GM20000 (cell line): ENCODE data around the gene ETFB.

ENCODE experiments used
- DNase-seq: peaks from one replicate; pipeline ENCODE4 v3.0.0; 2012; ENCODE audit warnings: low spot score
- TF ChIP-seq, protein P1 (sequence below): IDR thresholded peaks from 2 replicates; pipeline ENCODE4 v1.5.1; 2012; ENCODE audit warnings: mild to moderate bottlenecking, control low read depth; ENCODE audit errors: extremely low read depth, missing control alignments

Gene ETFB

DNA sequence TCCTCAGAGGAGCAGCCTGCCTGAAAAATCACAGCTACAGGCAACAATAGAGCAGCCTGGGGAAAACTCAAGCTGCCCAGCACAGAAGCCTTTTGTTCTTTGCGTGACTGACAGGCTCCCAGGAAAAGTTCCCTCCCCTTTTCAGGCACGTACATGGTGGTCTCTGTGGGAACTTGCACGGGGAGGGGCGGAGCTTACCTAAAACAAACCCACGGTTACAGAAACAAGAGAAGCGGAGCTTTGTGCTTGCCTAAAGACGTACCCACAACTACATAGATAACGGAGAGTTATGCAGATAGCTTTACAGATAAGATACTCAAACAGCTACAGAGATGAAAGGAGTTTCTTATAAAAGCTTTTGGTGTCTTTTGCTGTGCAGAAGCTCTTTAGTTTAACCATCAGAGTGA lies 11.4 kb downstream of the ETFB start:
- TF ChIP-seq, protein P1, sequence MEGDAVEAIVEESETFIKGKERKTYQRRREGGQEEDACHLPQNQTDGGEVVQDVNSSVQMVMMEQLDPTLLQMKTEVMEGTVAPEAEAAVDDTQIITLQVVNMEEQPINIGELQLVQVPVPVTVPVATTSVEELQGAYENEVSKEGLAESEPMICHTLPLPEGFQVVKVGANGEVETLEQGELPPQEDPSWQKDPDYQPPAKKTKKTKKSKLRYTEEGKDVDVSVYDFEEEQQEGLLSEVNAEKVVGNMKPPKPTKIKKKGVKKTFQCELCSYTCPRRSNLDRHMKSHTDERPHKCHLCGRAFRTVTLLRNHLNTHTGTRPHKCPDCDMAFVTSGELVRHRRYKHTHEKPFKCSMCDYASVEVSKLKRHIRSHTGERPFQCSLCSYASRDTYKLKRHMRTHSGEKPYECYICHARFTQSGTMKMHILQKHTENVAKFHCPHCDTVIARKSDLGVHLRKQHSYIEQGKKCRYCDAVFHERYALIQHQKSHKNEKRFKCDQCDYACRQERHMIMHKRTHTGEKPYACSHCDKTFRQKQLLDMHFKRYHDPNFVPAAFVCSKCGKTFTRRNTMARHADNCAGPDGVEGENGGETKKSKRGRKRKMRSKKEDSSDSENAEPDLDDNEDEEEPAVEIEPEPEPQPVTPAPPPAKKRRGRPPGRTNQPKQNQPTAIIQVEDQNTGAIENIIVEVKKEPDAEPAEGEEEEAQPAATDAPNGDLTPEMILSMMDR: no peak
- no peak for DNase-seq

DNA sequence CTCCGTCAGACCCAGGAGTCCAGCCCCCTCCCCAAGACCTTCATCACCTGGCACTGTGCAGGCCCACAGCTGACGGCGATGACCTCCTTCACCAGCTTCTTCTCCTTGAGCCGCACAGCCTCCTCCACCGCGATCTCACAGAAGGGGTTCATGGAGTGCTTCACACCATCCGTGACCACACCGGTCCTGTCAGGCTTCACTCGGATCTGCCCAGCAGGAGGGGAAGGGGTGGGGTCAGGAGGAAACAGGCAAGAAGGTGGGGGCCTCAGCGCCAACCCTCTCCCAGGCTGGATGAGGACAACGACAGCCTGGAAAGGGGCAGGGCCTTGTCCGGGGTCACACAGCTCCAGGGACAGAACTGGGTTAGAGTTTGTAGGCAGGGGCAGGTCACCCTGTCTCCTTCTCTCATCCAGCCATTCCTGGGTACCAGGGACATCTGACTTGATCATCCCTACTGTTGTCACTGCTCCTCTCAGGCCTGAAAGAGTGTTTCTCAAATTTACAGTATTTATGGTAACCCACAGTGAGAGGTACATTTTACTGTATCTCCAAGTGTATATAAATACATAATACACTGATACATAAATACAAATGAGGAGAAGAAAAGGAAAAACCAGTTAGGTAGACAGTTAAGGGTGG lies 12.0 kb downstream of the ETFB start:
- DNase-seq: no peak
- TF ChIP-seq, protein P1: no peak

DNA sequence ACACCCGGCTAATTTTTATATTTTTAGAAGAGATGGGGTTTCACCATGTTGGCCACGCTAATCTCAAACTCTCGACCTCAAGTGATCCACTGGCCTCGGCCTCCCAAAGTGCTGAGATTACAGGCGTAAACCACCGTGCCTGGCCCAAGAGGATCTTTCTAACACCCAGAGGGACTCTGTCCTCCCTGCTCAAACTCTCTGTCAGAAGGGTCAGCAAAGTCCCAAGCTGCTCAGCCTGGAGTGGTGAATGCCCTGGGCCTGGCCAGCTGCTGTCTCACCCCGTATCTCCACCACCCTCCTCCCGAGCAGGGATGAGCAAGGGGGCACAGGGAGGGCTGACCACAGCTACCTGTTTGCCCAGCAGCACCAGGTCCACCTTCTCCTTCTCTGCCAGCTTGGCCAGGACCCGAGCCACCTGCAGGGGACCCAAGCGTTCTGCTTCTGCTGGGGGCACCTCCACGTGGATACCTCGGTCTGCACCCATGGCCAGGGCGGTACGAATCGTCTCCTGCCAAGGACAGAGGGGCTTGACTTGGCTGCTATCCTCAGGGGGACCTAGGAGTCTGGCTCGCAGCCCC lies 13.3 kb downstream of the ETFB start:
- TF ChIP-seq, protein P1: no peak
- DNase-seq: no peak

DNA sequence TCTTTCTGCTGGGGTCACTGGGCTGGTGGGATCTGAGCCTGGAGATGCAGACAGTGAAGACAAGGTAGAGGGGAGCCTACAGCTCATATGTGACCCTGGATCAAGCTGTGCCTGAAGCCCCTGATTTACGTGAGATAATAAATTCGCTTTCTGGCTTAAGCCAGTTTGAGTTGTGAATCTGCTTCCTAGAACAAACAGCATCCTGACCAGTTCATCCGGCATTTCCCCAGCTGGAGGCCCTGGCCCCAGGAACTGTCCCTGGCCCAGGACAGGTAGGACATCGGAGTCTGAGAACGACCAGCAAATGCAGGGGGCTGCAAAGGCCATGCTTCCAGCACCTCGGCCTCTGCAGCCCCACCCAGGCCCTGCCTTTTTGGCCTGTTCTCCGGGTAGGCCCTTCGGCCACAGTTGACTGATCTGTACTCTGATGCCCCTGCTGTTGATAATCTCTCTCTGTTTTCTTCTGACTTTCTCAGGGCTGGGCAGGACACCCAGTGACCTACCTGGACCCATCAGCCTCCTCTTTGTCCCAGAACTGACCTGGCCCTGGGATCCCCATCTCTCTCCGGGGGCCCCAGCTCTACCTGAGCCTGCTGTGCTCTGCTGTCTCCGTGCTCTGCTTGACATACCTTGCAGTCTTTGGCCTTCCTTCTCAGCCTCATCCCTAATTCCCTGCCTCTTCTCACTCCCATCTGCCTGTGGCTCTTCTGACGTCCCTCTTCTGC lies 14.8 kb downstream of the ETFB start:
- TF ChIP-seq, protein P1: no peak
- DNase-seq: no peak

DNA sequence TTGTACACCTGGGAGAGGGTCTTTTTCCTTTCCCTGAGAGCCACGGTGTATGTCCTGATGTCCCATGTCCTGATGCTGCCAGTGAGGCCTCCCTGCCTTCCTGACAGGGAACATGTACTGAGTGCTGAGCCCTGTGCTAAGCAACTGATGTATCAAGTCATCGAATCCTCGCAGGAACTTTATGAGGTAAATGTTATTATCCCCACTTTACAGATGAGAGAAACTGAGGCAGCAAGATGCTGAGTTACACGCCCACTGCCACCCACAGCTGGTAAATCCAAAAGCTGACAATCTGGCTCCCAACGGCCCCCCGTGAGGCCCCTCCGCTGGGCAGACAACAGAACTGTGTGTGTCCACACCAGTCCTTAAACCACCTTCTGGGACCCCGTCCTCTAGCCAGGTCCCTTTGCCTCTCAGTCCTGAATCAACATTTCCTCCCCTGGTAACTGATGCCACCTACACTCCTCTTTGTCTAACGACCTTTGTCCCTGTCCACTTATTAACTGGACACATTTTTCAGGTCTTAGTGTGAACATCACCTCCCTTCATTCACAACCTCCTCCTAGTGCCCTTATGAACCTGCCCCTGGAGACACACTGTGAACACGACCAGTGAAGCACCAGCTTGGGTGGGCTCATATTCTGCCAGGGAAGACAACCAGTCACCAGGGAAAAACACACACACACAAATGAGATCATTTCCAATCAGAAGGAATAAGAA lies 18.8 kb downstream of the ETFB start:
- no peak for DNase-seq
- TF ChIP-seq, protein P1: no peak

DNA sequence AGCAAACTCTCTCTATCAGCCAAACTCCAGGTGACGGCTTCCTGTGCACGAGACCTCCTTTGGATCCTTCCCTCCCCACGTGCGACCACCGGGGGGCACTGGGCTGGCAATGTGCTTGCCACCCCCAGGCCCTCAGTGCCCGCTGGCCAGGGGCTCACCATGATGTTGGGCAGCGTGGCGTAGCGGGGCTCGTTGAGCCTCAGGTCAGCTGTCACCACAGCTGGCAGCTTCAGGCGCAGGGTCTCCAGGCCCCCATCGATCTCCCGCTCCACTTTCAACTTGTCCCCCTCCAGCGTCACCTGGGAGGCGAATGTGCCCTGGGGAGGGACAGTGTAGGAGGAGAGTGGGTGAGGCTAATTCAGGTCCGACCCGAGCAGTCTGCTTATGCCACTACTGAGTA lies 19.4 kb downstream of the ETFB start:
- DNase-seq: no peak
- TF ChIP-seq, protein P1: no peak
